Right lobe of liver (tissue), 4 donors: ENCODE data around the gene LDLRAD4.

Experiments used
- CTCF ChIP-seq, 4 donors: fragments of 200-600 bp in 3 of 4; fragments of 450-650 bp in 1 of 4; IDR thresholded peaks; one replicate each; pipeline versions ENCODE4 v1.5.1 to v1.8.0; 2016 to 2022; ENCODE audit warnings: antibody characterized with exemption in 4 of 4, mild to moderate bottlenecking in 2 of 4
- POLR2A ChIP-seq: fragments of 450-650 bp; IDR thresholded peaks from one replicate; pipeline ENCODE4 v1.6.1; 2017; ENCODE audit warnings: antibody characterized with exemption, mild to moderate bottlenecking
- donor health status: DM: no; HTN: no; CAD: no.
- donor health status: DM: no; HTN: no; CAD: no.
- donor health status: DM: no; HTN: yes; CAD: no.

GRCh38 chr18:13578400-13578799 lies 359.8 kb downstream of the LDLRAD4 start:
- TF ChIP-seq CTCF (IDR thresholded peaks at IDR 0.05) = no peak
- TF ChIP-seq POLR2A = no peak
